Left hindlimb (tissue), 1 donor: ENCODE measurements around the gene C14orf119.
"Not testable (repeated sequence)": the region's sequence is repeated elsewhere in the genome, so short reads cannot be mapped to it uniquely, and the experiment has no call there.

Source experiments
- DNase-seq: peaks from one replicate; pipeline ENCODE4 v3.0.0-alpha.2; 2018

C14orf119 gene

GRCh38 chr14:23091294-23092225, 3.7 kb upstream of the C14orf119 start:
- DNase-seq, result no peak

GRCh38 chr14:23093104-23093503, 2.2 kb upstream of the C14orf119 start:
- no peak for DNase-seq

- DNase-seq, result no peak
Measured at GRCh38 chr14:23093526-23093925, 1.8 kb upstream of the C14orf119 start.

- DNase-seq, result no peak
Measured at GRCh38 chr14:23093991-23094665, 1.2 kb upstream of the C14orf119 start.

GRCh38 chr14:23094666-23095195, 574 bp upstream of the C14orf119 start, which contains the start of gene ACIN1:
TSS of gene ACIN1 (minus strand) at chr14:23095136. CDS start at chr14:23095112, 24 bp downstream.
- DNase-seq, result peak; percentile 88

- DNase-seq, result no peak
Measured at GRCh38 chr14:23097786-23098185, 2.5 kb downstream of the C14orf119 start.

GRCh38 chr14:23099212-23099861, 4.0 kb downstream of the C14orf119 start:
- no peak for DNase-seq

GRCh38 chr14:23101213-23101970, 6.1 kb downstream of the C14orf119 start:
- no peak for DNase-seq

- DNase-seq, result no peak
Measured at GRCh38 chr14:23101986-23102625, 6.8 kb downstream of the C14orf119 start.

- no peak for DNase-seq
Measured at GRCh38 chr14:23102801-23103200, 7.5 kb downstream of the C14orf119 start.

- no peak for DNase-seq
Measured at GRCh38 chr14:23103581-23103980, 8.3 kb downstream of the C14orf119 start.

GRCh38 chr14:23104070-23104590, 8.8 kb downstream of the C14orf119 start:
- DNase-seq, result no peak

GRCh38 chr14:23104591-23105347, 9.5 kb downstream of the C14orf119 start, which contains the start of gene CIROP:
TSS of gene CIROP (minus strand) at chr14:23104989. CDS start at chr14:23104920, 69 bp downstream.
- no peak for DNase-seq

GRCh38 chr14:23105348-23105824, 10.1 kb downstream of the C14orf119 start:
- DNase-seq, result no peak

- DNase-seq, result no peak
Measured at GRCh38 chr14:23106747-23107045, 11.4 kb downstream of the C14orf119 start.

- not testable (repeated sequence) for DNase-seq
Measured at GRCh38 chr14:23107620-23108019, 12.3 kb downstream of the C14orf119 start.

GRCh38 chr14:23108169-23108568, 12.9 kb downstream of the C14orf119 start:
- DNase-seq, result not testable (repeated sequence)

GRCh38 chr14:23109769-23110168, 14.5 kb downstream of the C14orf119 start:
- DNase-seq, result no peak

GRCh38 chr14:23110579-23111365, 15.5 kb downstream of the C14orf119 start:
- no peak for DNase-seq
